HUDEP-2 (cell line): ENCODE measurements around the gene GGCT.
A peak's percentile ranks its signal among the peaks of the same experiment; 100 is the strongest.

ENCODE experiments used
- DNase-seq, 76 experiments: peaks; one replicate each; lab custom pipeline; 2025; ENCODE audit not compliant: unreplicated experiment in 76 of 76; lab: John Stamatoyannopoulos, UW

GGCT gene

DNA sequence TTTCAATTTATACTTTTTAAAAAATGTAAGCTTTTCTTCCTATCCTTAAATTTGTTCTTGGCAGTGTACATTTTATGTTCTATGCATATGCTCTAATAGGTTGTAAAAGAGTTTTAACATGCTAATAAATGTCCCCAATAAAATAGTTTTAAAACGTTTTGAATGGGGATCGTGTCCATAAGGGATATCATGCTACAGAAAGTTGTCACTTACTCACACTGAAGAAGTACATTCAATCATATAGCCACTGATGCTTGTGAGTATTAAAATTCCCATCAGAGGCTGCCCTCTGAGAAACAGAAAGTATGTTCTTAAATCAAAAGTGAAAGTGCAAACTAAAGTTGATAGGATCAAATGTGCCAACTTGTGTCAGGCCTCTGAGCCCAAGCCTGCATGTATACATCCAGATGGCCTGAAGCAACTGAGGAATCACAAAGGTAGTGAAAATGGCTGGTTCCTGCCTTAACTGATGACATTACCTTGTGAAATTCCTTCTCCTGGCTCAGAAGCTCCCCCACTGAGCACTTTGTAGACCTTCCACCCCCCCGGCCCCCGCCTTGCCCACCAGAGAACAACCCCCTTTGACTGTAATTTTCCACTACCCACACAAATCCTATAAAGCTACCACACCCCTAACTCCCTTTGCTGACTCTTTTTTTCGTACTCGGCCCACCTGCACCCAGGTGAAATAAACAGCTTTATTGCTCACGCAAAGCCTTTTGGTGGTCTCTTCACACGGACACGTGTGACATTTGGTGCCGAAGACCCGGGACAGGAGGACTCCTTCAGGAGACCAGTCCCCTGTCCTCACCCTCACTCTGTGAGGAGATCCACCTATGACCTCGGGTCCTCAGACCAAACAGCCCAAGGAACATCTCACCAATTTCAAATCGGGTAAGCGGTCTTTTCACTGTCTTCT lies 25.2 kb downstream of the GGCT start:
- peak in 7 of 76 experiments; percentile 11 to 49 (median 26) for DNase-seq

DNA sequence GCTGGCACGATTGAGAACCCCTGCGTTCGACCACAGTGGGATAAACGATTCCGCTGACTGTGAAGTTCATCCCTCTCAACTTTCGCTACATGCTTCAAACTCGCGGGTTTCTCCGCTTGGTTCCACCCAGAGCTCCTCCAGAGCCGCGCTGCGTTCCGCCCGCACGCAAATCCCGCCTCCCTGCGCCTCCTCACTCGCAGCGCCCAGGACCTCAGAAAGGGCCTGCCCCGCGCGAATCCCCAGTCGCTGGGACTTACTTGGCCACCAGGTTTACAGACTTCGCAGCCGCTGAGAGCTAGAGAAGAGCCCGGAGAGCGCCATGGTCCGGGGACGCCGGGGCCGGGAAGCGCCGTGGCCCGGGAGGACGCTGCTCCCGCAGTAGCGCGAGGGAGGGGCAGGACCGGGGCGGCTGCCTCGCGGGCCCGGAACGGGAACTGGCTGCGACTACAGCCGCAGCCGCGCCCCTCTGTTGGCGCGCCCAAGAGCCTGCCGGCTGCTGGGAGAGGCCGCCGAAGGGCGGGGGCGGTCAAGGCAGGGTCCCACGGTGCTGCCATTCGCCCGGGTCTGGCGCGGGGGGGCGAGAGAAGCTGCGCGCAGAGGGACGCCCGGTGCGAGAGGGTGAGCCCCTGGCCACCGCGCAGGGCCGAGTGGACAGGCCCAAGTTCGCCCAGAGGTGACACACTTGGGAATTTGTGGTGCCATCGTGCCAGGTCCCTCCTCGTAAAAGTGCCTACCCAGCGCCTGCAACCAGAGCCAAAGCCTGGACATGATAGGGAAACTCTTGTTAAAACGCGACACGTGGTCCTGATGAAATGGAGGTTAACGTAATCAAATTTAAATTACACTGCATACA lies 26.1 kb downstream of the GGCT start, which contains the start of gene NOD1:
NOD1 (minus strand) TSS at position 436 of the 853 bp plus-strand sequence. CDS start 21,863 bp downstream, outside the sequence.
- DNase-seq = peak in 67 of 76 experiments; percentile 16 to 88 (median 62)

DNA sequence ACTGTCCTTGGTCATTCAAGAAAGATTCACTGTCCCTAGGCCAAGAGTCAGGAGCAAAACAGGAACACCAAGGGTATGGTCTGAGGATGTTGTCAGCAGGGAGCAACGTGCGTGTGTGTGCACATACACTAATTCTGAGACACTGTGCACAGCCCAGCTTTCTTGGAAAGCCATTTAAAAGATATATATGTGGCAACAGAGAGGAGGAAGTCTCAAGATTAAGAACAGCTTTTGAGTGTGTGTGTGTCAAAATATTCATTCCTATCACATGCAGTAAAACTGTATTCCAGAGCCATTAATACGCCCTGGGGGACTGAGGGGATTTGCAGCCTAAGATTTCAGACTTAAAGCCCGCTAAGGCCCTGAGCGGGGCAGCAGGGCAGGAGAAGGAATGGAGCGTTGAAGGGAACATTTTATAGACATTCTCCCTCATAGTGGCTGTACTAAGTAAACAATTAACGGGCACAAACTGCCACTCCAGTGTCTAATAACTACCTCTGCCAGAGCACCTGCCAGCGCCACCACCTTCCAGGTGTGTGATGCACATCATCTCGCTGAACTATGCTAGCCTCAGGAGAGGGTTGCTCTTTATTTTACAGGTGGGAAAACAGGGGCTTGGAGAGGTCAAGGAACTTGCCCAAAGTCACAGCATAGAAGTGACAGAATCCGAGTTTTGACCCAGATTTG lies 28.0 kb downstream of the GGCT start:
- no peak for DNase-seq

DNA sequence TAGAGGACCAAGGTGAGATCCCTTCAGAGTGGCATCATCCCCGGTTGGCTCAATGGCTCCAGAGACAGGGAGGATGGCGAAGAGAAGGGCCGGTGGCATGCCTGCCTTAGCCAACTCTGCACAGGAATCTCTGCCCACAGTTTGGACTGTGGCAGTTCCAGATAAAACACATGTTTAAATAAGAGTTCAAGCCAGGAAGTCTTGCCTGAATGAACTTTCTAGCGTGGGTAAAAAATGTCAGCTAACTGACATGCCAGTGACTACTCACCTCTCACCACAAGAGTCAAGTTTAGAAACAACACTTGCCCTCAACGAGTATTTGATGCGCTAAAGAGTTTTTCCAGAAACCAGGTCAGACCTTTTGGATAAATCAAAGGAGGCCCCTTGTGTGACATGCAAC lies 29.0 kb downstream of the GGCT start:
- DNase-seq = no peak

DNA sequence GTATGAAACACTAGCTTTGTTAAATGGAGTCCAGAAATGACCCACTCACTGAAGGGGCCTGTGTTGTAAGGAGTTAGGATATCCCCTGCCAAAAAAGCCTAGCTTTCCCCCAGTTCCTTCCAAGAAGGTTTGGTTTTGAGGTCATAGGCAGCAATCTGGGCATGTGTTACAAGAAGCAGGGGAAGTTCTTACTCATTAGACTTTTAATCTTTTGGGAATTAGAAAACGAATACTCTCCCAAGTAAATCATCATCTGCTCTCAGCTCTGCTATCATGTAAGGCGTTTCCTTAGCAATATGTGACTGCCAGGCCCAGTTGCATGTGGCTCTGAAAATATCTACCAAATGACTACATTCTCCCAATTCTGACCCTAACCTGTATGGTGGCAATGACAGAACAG lies 29.7 kb downstream of the GGCT start:
- DNase-seq = no peak

DNA sequence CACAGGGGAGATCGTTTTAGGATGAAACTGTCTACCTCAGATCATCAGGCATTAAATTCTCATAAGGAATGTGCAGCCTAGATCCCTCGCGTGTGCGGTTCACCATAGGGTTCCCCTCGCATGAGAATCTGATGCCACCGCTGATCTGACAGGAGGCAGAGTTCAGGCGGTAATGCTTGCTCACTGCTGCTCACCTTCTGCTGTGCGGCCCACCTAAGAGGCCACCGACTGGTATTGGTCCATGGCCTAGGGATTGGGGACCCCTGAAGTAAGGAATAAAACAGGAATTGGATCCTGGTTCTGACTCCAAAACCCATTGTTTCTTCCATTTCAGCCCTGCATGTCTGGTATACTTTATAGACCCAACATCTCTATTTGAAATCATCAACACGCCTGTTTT lies 30.1 kb downstream of the GGCT start:
- no peak for DNase-seq

DNA sequence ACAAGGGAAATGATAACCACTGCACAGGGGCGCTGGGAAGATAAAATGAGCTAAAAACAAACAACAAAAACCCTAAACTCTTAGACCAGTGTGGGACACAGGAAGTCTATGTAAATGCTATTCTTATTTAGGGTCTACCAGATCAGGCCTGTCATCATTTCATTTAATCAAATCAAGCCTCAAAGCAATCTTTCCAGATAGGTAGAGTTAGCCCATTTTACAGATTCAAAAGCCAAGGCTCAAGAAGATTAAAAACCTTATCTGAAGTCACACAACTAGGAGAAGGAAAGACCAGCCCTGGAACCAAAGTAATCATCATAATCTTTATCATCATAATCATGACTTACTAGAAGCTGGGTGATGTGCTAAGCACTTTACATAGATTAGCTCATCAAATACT lies 30.7 kb downstream of the GGCT start:
- no peak for DNase-seq

DNA sequence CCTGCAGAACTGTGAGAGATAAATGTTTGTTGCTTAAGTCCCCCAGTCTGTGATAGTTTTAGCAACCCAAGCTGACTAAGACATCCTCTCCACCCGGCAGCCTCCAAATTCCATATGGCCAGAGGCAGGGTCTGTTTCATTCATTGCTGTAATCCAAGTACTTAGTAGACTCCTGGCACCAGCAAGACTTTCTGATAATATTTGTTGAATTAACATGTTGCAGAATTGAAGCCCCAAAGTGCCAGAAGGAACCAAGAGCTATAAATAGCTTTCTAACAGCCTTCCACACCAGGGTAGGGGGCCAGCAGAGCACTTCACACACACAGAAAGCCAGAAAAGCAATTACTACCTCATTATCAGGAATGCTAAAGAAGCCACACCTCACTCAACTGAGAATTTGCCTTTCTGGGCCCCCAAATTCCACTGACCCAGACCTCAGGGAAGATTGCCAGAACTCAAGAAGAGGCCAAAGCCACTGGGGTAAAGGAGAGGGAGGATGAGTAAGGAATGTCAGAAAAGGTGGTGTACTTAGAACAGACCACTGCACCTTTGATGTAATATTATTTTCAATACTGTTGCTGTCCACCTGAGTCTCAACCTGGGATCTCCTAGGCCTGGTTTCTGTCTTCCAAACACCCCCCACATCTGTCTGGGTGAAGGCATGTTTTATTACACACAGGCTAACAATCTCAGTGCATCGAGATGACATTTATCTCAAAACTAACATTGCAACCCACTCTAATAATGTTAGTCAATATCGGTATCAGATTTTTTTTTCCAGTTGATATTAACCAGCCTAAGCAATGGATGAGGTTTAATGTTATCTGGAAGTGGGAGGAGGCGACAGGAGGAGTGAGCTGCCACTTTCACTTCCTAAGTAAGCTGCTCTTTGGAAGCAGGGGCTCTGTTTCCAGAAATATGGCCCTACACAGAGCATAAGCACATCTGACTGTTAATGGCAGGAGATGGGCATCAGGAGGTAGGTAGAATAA lies 31.5 kb downstream of the GGCT start:
- no peak for DNase-seq

DNA sequence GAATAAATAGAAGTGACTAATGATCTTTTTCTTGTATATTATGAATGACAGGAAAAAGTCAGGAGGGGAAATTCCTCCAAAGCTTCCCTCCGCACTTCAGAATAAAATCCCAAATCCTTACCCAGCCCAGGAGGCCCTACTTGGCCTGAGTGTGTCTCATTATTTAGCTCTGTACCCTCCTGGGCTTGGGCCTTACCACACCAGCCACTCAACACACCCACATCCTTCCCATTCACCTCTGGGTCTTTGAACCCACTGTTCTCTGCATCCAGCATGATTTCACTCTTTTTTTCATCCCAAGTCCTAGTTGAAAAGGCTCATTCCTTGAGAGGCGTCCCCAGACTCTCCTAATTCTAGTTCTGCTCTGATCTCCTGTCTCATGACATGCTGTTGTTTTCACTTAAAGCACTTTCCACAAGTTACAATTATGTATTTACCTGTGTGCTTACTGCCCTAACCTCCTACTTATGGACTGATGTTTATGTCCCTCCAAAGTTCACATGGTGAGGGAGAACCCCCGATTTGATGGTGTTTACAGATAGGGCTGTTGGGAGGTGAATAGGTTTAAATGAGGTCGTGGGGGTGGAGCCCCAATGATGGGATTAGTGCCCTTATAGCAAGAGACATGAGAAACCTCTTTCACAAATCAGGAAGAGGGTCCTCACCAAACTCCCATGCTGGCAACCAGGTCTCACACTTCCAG lies 32.4 kb downstream of the GGCT start:
- DNase-seq = no peak

DNA sequence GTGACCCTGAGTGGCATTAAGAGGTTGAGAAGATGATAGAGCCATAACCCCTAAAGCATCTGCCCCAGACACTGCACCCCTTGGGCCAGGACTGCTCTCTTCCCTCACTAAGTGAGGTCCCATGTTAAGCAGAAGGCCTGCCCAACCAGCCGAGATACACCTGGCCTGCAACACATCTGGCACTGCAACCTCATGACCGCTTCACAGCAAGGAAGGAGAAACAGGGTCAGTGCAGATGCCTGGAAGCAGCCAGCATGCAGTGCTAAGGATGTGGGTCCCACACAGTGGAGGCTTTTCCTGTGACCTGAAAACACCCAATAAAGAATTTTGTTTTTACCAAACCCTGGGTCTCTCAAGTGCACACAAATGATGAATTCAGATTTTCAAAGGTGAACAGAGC lies 33.4 kb downstream of the GGCT start:
- DNase-seq = no peak

DNA sequence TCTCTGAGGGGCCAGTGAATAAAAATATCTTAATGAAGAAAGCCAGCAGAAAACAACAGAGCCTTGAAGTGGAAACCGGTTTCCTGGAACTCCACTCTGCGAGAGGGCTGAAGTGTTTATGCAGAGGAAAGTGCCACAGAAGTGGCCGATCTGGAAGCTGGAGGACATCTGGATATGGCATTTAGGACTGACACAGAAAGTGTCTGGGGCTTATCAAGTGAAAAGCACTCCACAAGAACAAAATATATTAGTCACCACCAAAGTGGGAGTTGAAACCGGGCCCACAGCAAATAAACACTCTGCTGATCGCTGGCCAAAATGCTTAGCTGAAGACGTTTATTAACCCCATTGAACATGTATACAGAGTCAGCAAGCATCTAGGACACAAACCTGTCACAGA lies 33.9 kb downstream of the GGCT start:
- peak in 36 of 76 experiments; percentile 2 to 64 (median 30) for DNase-seq

DNA sequence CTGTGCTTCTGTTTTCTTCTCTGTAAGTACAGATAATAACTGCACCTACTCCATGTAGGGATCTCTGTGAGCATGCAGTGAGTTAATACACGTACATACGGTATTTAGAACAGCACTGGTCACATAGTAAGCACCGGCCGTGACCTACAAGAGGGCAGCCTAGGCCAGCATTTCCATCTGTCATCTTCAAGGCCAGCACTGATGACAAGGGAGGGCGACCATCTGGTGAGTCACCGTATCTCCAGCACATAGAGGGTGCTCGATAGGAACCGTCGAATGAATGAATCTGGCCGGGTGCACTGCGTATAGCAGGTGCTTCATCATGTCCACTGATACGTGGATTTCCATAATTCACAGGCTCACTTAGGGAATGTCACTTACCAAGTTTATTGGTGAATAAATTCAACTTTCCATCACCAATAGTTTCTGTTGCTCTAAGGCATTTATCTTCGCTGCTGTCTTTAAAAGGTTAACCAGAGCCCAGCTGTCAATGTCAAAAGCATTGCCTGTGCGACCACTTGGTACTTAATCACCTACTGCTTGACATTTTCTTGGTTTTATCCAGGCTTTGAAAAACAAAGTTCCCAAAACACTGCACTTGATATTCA lies 34.4 kb downstream of the GGCT start:
- DNase-seq = peak in 12 of 76 experiments; percentile 10 to 43 (median 24)

DNA sequence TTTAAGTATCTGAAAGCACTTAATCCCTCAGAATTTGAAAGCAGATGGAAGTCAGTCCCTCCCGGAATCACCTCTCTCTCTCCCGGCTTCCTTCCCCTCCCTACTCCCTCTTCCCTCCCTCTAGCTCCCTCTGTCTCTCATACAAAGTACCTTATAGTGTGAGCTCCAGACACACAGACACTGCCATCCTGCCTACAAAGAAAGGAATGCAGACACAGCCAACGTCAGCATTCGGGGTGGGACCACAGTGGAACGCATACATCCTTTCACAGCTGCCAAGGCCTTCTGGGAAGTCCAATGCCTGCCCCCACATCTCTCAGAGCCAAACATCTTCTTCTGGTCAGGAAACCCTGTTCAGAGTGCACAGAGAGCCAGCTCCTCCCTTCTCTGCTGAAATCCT lies 35.3 kb downstream of the GGCT start:
- no peak for DNase-seq

DNA sequence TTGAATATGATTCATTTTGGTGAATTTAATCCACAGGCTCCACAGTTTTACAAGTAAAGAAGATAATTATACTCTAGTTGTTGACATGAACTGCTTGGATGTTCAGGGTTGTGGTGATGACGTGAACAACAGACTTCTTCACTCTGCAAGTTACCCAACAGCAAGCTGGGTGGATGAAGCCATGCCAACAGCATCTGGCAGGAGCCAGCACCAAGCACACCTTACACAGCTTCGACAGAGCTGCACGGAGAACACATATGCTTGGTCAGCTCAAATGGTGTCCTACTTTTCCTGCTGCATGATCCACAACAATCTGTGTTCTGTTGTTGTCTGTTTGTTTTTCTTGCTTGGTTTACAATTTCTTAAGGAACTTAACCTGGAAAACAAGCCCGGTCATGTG lies 35.8 kb downstream of the GGCT start:
- no peak for DNase-seq

DNA sequence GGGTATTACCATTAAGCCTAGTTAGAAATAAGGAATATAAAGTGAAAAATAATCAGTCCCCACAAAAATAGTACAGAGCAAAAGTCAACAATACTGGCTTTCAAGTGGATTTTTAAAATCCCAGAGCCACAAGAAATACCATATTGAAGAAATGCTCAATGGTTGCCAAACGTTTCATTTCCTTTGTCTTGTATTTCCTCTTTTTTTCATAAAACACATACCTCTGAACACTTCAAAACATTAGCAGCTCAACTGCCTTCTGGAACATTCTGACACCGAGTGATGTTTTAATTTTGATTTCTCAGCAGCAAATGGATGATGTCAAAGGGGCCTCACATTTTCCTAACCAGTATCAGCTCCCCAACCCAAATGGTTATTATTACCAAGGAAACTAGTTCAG lies 36.6 kb downstream of the GGCT start:
- no peak for DNase-seq

DNA sequence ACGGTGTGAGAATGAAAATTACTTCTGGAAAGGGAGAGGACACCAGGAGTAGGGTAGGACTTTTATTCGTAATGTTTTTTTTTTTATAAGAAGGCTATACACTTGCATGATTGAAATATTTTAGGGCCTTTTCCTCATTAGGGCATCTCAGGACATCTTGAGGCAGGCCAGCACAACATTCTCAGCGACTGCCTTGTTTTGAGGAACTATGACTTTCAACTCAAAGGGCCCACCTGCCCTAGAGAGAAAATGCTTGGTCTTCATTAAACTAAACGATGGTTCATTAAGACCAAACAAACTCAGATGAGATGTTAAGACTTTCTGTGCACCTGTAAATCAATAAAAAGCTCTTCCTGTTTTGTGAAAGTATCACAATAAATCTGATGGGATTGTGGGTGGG lies 37.4 kb downstream of the GGCT start:
- no peak for DNase-seq

DNA sequence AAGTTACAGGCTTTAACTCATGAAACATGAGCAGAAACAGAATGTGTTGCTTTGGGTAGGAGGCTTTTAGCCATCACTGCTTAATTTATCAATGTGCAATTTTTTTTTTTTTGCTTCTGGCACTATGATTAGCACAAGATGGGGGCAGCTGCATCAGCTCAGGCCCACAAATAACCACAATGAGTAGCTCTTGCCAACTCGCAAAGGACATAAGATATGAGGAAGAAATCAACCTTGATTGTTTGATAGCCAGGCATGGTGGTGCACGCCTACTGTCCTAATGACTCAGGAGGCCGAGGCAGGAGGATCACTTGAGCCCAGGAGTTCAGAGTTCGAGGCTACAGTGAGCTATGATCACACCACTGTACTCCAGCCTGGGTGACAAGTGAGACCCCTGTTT lies 38.4 kb downstream of the GGCT start:
- peak in 40 of 76 experiments; percentile 9 to 72 (median 30) for DNase-seq

DNA sequence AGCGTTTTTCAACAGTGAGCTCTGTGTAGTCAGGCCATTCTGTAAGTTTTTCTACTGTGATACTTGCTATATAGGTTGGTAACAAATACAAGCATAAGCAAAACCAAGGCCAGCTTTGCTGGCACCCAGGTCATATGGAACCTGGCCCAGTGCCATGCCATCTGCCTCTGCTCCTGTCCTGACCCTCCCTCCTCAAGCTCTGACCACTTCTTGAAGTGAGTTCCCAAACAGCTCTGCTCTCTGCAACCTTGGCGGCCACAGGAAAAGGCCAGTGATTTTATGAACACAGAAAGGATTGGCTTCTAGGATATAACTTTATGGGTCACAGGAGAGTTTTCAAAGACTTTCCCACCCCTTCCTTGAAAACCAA lies 38.8 kb downstream of the GGCT start:
- DNase-seq = peak in 4 of 76 experiments; percentile 11 to 24 (median 12)
